Retinal pigment epithelial cell (primary cell): ENCODE results near the gene G3BP2.
A peak's percentile ranks its signal among the peaks of the same experiment; 100 is the strongest.
"Not testable (repeated sequence)": the region's sequence is repeated elsewhere in the genome, so short reads cannot be mapped to it uniquely, and the experiment has no call there.

Source experiments
- DNase-seq: peaks from one replicate; pipeline ENCODE4 v3.0.0-alpha.2; 2010; ENCODE audit warnings: low read depth
- H3K4me3 ChIP-seq: 2 replicates; pipeline ENCODE4 v1.5.1; 2011; ENCODE audit warnings: mild to moderate bottlenecking, low read length, control low read depth, moderate library complexity
- CTCF ChIP-seq: conservative IDR thresholded peaks from 2 replicates; pipeline ENCODE4 v1.5.1; 2011; ENCODE audit warnings: low read depth, low read length, control low read depth, inconsistent platforms

Gene G3BP2

DNA sequence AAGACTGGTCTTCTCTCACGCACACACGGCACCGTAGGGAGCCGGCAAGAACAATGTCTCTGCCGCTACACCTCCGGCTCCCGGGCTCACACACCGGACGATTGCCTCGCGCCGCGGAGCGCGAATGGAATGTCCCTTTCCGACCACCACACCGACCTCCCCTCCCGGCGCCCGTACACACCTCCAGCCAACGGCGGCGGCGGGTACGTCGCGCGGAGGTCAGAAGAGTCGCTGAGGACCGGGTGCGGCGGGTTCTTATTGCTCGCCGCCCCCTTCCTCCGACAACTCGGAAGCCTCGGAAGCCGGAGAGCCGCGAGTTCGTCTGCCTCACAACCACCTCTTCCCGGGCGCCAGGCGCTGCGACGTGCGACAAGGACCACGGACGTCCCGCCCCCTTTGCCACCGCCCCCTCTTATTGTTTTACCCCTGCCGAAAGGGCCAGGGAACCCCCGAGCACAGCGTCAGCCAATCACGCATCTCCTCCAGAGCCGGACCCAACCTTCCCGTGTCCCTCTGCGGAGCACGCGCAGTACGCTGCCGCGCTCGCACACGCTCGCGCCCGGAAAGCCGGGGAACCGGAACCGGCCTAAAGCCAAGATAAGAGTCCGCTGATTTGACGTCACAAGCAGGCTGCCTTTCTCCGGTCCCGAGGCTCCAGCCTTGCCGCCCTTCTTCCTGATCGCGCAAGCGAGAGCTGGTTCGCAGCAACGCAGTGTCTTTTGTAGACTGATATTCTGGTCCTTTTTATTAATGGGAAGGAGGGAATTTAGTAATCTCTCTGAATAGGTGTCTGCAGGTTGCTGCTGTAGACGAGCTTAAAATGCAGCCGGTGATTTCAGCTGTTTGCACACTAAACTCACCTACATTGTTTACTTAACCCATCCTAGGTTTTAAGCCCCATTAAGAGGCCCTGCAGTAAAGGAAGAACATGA is at the start of gene G3BP2:
Gene G3BP2 (minus strand): TSS at position 385 of the 932 bp plus-strand sequence. CDS start 11,386 bp downstream, outside the sequence.
- DNase-seq = peak; percentile 95
- peak within 1 kb of the TSS; percentile 99 for H3K4me3 ChIP-seq
- no peak for TF ChIP-seq CTCF

DNA sequence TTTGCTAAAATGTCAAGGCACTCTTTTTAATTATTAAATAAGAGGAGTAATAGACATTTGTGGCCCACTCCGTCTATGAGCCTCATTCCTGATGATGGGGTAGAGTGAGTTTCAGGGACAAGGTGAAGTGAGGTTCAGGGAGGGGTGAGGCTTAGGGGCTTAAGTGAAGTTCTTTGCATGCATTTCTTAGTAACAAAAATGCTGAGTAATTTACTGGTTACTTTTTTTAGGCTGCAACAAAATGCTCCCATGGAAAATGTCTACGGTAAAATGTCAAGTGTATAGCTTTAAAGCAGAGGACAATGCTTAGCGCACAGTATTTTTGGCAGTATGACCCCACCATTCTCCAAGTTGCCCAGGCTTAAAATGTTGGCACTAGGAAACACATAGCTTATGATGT is 49.2 kb upstream of the G3BP2 start:
- H3K4me3 ChIP-seq = no peak overlapping the region
- TF ChIP-seq CTCF = no peak
- DNase-seq = no peak

- H3K4me3 ChIP-seq = no peak overlapping the region
- DNase-seq = no peak
These were observed 45.3 kb upstream of the G3BP2 start for GRCh38 chr4:75718529-75718928.

GRCh38 chr4:75717408-75717807 is 44.2 kb upstream of the G3BP2 start:
- no peak for TF ChIP-seq CTCF
- no peak overlapping the region for H3K4me3 ChIP-seq
- DNase-seq = no peak

More at GRCh38 chr4:75718529-75718928, 45.3 kb upstream of the G3BP2 start:
- no peak for TF ChIP-seq CTCF

DNA sequence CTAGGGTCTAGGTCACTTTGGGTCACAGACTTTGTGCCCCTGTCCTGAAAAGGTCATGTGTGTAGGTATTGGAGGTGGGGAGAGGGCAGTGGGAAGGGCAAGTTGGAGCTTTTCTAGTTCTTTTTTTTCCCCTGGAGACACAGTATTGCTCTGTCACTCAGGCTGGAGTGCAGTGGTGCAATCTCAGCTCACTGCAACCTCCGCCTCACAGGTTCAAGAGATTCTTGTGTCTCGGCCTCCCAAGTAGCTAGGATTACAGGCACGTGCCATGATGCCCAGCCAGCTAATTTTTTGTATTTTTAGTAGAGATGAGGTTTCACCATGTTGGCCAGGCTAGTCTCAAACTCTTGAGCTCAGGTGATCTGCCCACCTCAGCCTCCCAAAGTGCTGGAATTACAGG is 42.8 kb upstream of the G3BP2 start:
- DNase-seq, H3K4me3 ChIP-seq: not testable (repeated sequence)

DNA sequence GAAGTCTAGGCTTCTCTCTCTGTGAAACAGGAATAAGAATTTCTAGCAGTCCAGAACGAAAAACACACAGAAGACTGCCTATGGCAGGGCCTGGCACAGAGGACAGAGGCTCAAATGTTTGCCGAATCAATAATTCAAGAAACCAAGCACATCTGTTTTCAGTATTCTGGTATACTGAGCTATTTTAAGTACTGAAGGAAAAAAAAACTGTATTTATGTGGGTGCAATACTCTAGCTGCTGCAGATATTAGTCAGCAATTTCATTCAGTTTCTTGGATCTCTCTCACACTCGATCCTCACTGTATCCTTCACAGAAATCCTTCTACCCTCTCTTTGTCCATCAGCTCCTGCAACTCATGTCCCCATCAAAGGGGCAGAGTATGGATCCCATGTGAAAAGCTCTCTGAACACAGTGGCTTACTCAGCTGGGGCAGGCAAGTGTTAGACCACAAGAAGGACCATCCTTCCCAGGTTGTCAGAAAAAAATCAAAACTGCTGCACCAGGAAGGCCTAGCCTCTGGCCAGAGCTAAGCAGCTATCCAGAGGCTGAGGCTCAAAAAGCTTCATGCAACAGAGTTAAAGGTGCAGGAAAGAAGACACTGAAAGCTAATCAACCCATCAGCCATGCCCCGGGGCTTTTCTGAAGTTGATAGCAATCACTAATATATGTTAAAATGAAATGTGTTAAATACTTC is 42.0 kb upstream of the G3BP2 start:
- TF ChIP-seq CTCF = no peak
- no peak overlapping the region for H3K4me3 ChIP-seq
- no peak for DNase-seq

DNA sequence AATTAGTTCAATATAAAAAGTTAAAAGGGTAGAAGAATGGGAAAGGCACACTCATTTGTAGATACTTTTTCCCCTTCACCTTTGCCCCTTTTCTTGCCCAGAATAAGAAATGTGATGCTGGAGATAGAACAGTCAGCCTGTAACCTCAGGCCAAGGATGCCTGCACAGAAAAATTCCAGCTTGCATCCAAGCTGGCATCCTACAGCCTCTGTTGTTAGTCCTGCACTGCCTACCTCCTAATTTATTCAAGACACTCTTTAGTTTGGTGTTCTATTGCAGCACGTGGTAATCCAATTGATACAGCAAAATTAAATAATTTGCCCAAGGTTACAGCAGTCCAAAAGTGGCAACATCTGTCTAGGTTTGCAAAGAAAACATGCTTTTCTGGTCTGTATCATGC is 41.5 kb upstream of the G3BP2 start:
- DNase-seq = no peak
- no peak overlapping the region for H3K4me3 ChIP-seq
- no peak for TF ChIP-seq CTCF
